ENCODE measurements around the gene PQBP1.

Gene PQBP1

DNA sequence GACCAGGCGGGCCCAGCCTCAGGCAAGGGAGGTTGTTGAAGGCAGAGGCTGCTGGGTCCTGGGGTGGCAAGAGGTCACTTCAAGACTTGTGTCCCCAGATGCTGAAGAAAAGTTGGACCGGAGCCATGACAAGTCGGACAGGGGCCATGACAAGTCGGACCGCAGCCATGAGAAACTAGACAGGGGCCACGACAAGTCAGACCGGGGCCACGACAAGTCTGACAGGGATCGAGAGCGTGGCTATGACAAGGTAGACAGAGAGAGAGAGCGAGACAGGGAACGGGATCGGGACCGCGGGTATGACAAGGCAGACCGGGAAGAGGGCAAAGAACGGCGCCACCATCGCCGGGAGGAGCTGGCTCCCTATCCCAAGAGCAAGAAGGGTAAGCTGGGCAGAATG lies 4.4 kb downstream of the PQBP1 start:
- no peak for DNase-seq

DNA sequence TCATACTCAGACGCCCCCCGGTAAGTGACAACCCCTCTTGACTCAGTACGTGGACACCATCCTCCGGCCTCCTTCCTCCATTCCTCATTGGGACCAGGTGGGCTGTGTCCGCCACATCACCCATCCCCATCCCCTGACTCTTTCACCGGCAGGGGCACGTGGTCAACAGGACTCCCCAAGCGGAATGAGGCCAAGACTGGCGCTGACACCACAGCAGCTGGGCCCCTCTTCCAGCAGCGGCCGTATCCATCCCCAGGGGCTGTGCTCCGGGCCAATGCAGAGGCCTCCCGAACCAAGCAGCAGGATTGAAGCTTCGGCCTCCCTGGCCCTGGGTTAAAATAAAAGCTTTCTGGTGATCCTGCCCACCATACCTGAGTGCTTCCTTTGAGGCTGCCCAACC lies 5.0 kb downstream of the PQBP1 start:
- no peak for DNase-seq

DNA sequence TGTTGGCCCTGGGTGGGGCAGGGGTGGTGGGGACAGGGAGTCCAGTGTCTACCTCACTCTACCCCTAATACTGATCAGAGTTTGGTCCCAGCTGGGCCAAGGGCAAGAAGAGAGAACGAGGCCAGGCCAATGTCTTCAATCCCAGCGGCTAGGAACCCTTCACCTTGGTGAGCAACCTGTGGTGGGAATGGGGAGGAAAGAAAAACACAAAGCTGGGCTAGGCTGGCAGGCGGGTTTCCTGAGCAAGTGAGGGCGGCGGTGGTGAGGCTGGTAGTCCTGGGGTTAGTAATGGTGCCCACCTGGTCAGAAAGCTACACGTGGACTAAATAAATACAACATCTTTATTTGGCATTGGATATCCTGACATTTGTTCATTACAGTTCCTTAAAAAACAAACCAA lies 5.6 kb downstream of the PQBP1 start:
- DNase-seq = no peak

DNA sequence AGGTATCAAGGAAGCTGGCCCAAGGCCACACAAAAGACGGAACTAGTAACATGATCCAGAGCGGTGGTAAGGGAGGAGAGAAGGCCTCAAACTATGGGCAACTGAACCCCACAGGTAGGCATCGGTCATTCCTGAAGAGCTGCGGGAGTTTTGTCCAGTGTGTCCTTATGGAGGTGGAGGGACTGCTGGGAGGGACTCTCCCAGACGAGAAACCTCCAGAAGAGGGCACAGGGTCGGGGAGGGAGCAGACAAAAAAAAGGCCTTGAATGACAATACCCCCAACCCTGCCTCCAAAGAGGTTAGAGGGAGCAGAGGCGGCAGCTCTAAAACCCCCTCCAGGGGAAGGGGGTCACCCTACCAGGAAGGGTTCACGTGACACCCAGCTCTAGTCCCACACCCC lies 6.5 kb downstream of the PQBP1 start:
- DNase-seq = no peak

DNA sequence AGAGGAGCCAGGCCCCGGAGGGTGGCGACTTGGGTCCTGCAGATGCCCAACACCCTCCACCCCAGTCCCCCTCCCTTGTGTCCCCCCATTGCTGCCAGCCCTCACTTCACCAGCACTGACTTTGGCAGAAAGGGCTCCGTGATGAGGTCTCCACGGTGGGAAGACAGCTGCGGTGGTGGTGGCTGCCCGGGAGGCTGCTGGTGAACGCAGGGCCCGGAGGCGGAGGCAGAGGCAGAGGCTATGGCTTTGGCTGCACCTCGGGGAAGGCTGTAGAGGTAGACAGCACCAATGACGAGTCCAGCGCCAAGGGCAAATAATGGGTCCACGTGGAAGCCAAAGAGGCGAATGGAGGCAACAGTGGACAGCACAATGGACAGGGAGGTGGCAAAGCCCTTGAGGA lies 6.9 kb downstream of the PQBP1 start:
- DNase-seq = no peak

DNA sequence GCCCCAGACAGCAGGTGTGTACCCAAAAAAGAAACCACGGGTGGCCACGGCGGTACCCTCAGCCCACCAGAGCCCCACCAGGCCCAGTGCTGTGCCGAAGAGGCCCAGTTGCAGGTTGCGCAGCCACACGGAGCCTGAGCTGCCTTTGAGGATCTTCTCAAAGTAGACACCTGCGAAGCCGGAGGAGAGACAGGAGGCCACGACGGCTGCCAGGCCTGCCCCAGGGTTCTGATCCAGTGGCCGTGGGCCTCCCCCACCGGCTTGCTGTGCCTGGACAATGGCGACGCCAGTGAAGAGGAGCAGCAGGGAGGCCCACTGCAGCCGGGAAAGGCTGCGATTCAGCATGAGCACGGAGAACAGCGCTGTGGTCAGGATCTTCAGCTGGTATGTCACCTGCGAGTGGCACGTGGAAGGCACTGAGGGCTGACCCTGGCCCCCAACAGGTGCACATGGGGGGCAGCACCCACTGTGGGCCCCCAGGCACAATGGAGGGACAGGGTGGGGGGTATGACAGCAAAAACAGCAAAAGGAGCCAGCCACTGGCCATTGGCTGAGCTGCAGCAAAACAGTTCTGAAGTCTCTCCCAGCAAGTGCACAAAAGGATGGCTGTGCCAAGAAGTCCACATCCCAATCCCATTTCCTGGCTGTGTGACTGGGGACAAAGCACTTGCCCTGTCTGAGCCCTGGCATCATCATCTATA lies 7.5 kb downstream of the PQBP1 start:
- DNase-seq = no peak

DNA sequence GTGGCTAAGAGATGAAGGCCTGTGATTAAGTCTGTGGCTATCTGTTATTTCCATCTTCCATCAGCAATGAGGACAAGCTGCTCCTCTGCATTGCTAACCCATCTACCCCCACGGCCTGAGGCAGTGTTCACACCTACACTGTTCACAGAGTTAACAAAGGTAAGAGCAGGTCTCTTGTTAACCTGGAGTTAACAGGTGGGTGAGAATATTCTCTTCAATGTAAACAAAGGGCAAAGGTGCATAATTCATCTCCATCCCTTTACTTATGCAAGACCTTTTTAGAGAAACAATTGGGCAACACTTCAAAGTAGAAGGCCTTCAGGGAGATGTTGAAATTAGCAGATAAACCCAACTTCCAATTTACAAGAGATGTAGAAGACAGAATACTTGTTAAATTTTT lies 10.9 kb downstream of the PQBP1 start:
- no peak for DNase-seq

DNA sequence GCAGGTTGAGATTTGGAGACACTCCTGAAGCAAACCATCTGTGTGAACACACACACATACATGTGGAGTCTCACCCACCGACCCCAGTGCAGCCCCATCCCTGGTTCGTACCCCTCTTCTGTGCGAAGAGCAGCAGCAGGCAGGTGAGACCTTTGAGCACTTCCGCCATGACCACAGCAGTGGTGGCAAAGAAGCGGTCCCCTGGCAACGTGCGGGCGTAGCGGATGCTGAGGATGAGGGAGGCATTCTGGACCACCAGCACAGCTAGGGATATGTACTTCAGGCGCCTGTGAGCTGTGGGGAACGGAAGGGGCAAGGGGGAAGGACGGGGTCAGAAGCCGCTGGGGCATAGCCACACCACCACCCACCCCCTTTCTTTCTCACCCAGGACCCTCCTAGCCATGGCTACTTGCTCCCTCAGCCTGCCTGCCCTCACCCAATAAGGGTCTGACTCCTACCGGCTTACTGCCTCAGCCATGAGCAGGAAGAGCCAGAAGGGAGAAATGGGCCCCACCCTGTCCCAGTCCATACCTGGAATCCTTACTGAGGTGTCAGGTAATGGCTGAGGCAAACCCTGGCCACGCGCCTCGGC lies 12.1 kb downstream of the PQBP1 start:
- no peak for DNase-seq

DNA sequence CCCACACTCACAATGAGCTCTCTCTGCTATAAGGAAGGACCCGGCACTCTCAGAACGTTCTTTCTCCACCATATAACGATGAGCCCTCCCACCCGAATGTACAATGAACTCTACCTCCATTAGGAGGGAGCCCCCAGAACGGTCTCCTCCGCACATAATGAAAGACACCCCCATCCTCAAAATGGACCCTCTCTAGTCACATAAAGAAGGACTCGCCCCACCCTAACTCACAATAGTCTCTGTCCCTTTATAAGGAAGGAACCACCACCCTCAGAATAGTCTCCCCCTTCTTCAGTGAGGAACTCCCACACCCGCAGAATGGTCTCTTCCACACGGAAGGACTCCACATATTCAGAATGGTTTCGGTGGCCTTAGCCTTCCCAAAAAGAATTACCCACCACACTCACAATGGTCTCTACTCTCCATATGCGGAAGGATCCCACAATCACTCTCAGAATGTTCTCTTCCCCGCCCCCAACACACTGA lies 13.2 kb downstream of the PQBP1 start:
- no peak for DNase-seq

DNA sequence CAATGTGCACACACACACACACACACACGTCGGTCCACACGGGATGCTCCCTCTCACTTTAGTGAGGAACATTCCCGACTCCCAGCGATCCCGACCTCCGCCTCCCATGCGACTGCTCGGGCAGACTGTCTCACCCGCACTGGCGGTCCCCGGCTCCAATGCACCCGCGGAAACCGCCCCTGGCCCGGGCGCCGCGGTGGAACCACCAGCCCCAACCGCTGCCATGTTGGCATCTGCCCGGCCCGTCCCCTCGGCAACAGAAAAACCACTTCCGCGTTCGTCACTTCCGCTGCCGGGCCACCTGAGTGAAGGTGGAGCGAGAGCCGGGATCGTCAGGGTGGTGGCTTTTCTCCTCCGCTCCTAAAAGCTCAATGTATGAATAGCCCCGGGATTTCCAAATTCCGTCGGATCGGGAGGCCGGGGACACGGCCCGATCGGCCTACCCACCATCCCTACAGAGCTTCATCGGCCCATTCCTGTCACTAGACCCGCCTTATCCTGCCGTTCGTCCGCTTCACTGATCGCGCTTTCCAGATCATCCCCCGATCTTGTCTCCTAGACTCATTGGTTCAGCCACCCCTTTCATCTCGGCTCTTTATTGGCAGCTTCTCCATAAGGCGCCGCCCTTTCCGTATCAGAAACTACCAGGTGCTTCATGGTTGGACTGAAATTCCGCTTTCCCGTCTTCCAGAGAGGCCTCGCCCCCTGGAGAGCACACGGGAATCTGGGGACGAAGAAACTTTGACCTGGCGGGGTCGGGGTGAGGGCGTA lies 13.9 kb downstream of the PQBP1 start, which contains the start of gene SLC35A2:
TSS of gene SLC35A2 (minus strand) at position 235 of the 771 bp plus-strand sequence. CDS start at position 225, 10 bp downstream.
- DNase-seq = peak; percentile 71 to 88 (median 82)

DNA sequence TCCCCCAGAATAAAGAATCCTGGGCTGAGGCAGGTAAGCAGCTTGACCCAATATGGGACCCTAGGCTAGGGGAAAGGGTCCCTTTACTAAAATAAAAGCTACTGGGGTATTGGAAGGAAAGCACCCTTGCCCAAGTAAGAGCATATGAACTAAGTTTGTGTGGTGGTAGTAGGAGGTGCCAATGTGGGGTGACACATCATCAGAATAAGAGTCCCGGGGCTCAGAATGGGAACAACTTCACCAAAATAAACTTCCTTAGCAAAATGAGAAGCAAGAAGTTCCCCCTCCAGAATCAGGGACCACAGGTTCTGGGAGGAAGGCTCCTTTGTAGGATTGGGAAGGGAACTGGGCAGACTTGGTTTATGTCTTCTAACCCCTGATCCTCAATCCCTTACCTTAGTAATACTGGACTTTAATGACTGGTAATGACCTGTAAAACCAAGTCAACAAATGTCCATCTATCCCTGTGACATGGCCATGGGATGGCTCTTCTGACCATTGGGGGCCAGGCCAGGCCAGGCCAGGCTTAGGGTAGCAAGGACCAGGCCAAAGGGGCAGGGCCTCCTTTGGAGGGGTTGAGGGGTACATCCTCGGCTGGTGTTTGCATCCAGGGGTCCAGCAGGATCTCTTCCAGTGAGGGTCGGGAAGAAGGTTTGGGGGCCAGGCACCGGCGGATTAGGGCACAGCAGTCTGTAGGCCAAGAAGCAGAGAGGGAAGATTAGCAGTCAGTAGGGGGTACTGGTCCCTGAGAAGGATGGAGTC lies 16.1 kb downstream of the PQBP1 start:
- DNase-seq = no peak

DNA sequence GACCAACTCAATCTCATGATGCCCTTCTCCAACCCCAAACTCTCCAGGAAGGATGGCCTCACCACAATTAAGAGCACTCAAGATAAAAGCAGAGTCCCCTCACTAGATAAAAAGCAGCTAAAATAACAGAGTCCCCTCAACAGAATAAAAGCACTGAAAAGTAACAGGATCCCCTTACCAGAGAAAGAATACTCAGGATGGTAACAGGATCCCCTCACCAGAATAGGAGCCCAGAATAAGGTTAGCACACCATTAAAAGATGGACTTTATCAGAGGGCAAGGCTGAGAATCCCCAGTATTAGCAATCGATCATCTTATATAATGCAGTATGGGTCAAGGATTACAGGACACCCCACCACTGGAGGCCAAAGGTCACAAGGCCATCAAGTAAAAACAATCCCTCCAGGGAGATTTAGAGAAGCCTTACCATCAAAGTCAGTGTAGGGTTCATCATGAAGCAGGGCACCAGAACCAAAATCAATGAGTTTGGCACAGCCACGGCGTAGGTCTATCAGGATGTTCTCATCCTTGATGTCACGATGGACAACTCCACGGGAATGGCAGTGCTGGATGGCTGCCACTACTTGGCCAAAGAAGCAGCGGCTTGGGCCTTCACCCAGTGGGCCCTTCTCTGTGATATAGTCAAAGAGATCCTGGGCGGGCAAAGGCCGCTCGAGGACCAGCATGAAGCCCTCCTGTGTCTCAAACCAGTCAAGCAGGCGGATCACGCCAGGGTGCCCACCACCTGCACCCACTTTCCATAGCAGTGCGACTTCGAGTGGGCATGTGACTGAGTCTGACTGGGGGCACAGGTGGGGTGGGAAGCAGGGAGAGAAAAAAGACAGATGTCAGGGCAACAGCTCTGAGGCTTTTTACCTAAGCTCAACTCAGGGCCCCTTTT lies 17.1 kb downstream of the PQBP1 start:
- no peak for DNase-seq

DNA sequence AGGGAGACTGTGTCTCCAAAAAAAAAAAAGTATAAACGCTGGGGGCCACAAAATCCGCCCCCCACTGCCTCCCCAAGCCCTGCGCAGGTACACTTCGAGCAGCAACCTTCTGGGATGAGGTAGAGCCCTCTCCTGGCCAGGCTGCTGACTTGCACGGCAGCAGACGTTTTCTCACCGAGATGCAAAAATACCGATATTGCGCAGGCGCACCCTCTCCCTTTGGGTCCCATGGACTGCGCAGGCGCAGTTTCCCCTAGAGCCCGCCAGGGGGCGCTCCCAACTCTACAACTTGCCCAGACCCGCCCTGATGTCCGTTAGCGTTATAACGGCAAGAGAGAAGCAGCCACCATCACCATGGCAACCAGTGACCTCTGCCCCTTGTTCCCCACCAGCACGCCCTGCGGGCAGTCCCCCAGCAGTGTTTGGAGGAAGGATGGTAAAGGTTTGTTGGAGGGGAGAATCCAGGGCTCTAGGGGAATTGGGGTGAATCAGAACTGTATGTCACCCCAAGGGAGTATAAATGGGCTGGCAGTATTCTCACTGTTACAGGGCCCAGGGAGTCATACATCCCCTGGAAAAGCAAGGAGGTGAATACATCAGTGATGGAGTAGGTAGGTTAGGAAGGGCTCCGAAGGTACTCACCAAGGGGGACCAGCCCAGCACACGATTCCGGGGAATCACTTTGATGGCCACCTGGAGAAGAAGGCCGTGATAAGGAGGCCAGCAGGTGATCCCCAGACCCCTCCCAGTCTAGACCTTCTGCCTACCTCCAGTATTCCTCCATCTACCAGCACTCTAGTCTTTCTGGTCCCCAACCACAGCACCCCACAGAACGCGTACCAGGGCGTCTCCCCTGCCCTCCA lies 19.6 kb downstream of the PQBP1 start:
- DNase-seq = peak; percentile 68 to 93 (median 80)

DNA sequence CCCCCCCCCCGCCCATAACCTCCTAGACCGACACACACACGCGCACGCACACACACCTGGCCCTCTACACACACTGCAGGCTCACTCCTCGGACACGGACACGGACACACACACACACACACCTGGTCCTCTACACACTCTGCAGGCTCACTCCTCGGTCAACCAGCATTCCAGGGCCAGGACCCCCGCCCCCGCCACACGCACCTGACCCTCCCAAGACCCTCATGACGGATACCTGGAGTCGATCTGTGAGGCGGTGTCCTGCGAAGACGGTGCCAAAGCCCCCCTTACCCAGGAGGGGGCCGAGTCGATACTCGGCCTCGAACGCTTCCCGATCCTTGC lies 20.5 kb downstream of the PQBP1 start:
- no peak for DNase-seq

DNA sequence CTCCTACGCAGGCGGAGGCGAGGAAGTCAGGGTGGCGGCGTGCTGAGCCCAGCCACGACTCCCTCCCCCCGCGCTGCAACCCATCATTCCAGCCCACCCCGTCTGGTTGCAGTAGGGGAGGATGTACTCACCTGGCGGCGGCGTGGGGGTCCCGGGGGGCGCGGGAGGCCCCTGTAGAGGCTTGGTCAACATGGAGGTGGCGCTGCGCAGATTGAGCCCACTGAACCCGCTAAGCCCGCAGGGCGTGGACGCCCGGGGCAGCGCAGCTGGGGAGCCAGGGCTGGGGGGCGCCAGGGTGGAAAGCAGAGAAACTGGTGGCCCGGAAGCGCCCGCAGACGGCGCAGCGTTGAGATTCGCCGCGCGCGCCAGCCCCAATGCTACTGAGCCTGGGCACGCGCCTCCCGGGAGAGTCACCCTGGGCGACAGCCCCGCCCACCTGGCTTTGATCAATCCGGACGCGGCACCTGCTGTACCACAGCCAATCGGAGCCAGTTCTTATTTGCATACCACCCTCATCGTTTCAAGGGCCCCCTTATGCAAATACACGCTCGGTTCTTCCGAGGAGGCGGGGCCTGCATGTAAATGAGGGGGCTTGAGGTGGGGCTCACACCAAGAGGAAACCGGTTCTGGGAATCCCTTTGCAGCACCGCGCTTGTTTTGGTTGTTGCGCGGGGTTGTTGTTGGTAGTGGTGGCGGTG lies 21.1 kb downstream of the PQBP1 start, which contains the start of gene PIM2:
TSS of gene PIM2 (minus strand) at position 382 of the 698 bp plus-strand sequence. CDS start at position 192, 190 bp downstream.
- DNase-seq = peak; percentile 81 to 97 (median 88)

DNA sequence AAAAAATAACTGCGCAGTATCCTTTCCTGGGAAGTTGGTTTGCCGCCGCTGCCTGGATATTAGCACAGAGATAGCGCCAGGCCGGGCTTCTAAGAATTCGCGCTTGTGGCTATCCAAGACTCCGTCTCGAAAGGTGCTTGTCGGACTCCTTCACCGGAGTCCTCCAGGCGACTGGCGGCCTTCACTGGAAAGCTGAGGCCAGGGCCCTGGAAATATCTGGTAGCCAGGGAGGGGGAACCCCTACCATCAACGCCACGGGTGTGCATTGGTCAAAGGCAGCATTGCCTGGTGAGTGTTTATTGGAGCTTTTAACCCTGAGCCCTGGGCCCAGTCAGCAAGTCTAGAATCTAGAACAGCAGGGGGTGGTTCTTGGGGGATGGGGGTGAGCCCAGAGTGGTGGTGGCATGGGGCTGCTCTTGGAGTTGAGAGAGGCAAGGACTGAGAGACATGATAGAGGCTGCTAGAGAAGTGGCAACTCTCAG lies 21.7 kb downstream of the PQBP1 start:
- peak in 2 of 5 donors; percentile 22 to 63 for DNase-seq

DNA sequence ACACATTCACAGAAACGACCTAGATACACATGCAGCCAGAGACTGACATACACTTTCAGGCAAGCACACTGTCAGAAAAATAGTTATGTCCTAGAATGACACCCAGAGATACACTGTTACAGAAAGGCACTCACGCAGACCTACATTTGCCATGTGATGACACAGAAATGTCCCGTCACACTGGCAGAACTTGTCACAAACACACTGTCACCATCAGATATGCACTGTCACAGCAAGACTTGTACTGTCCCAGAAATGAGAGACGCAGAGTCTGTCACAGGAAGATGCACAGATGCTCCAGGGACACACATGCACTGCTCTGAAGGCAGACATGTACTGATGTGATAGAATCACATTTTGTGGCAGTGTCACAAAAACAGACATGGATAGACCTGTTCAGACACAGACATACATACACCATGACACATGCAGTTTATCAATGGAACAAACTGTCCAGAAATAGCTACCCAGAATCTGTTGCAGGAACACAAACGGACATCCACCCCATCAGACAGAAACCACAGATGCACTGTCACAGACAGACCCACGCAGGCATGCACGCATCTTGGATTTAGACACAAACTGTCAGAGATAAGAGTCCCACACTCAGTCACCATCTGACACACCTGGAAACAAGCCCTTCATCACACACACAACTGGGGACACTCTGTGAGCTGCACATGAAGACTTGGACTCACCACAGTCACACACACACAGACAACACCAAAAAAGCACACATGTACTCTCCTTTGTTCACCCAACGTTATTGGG lies 22.4 kb downstream of the PQBP1 start:
- peak in 2 of 5 donors; percentile 19 to 72 for DNase-seq

DNA sequence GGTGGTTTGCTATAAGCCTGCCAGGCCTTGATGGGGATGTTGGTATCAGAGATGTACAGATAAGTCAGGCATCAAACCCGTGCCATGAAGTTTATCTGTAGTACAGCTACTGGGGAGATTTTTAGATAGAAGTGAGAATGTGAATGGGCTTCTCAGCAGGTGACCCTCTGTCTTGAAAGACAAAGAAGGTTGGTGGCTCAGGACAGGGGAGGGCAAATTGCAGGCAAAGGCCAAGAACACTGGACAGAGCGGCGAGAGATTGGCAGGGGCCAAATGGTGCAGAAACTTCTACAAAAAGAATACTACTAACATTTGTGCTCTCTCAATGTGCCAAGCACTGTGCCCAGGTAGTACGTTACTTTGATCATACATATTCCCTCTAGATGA lies 23.0 kb downstream of the PQBP1 start:
- DNase-seq = no peak

DNA sequence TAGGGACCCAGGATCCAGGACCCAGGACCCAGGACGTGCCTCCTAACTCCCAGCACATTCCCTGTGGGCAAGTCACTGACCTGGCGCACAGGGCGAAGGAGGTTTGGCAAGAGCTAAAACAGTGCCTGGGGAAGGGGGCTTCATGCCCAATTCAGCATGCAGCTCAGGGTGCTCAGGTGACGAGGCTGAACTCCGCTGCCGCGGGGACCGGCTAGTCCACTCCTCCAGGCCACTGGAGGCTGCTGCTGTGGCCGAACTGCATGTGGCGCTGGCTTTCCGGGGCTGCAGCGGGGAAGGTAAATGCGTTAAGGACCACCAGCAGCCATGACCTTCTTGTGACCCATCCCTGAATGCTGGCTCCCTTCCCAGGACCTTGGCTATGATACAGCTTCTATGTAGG lies 26.0 kb downstream of the PQBP1 start:
- no peak for DNase-seq
